Measurements from ENCODE around the gene CEMIP. TPM values are rescaled to one million over a fixed set of nuclear protein-coding genes. Genes with fewer than 3 reads are reported as not detected.
"Not testable (repeated sequence)": the region's sequence is repeated elsewhere in the genome, so short reads cannot be mapped to it uniquely, and the experiment has no call there.

The CEMIP gene
- total RNA-seq, 4 donors from 2014 or later, result 5.4 to 9.2 (median 8.7) TPM

- peaks cover 12% of the 10 kb centered on the region for H3K4me1 ChIP-seq
- H3K27ac ChIP-seq, result no peak overlapping the region
- WGBS, result 74% methylated on average over 2 of the region's 2 CpGs
- H3K4me3 ChIP-seq, result no peak overlapping the region
- H3K27me3 ChIP-seq, result no peaks in the 10 kb centered on the region
- no peak for DNase-seq (ENCODE audit: low spot score in 2 of 2)
- no peak for TF ChIP-seq POLR2A (IDR thresholded peaks at IDR 0.05)
- TF ChIP-seq POLR2AphosphoS5 (IDR thresholded peaks at IDR 0.05), result no peak
- TF ChIP-seq, protein P1, sequence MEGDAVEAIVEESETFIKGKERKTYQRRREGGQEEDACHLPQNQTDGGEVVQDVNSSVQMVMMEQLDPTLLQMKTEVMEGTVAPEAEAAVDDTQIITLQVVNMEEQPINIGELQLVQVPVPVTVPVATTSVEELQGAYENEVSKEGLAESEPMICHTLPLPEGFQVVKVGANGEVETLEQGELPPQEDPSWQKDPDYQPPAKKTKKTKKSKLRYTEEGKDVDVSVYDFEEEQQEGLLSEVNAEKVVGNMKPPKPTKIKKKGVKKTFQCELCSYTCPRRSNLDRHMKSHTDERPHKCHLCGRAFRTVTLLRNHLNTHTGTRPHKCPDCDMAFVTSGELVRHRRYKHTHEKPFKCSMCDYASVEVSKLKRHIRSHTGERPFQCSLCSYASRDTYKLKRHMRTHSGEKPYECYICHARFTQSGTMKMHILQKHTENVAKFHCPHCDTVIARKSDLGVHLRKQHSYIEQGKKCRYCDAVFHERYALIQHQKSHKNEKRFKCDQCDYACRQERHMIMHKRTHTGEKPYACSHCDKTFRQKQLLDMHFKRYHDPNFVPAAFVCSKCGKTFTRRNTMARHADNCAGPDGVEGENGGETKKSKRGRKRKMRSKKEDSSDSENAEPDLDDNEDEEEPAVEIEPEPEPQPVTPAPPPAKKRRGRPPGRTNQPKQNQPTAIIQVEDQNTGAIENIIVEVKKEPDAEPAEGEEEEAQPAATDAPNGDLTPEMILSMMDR (IDR thresholded peaks at IDR 0.05), result no peak
- no peak for TF ChIP-seq EP300 (IDR thresholded peaks at IDR 0.05)
- H3K9me3 ChIP-seq, result no peaks in the 10 kb centered on the region
- H3K36me3 ChIP-seq, result peaks cover 16% of the 10 kb centered on the region
These were observed 178.4 kb downstream of the CEMIP start for GRCh38 chr15:80957556-80957955.

DNA sequence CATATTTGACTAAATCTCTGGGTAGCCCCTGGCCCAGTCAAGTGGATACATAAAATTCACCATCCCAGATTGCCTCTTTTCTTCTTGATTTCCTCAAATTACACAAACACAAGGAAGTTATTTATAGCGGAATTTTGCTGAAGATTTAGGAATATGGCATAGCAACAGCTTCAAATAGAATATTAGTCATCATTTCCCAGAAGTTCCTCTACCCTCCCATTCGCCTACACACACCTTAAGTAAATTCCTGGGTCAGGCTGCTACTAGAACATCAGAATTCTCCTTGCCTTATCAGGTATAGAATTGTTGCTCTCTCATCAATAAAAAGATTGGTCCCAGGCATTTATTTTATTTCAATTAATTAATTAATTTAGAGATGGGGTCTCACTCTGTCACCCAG lies 178.8 kb downstream of the CEMIP start:
- Histone ChIP-seq H3K27me3 (no peaks in the 10 kb centered on the region), H3K4me1 (peaks cover 12% of the 10 kb centered on the region), H3K36me3 (peaks cover 14% of the 10 kb centered on the region), H3K4me3 (no peak overlapping the region), H3K9me3 (no peaks in the 10 kb centered on the region), H3K27ac (no peak overlapping the region)
- 49% methylated on average over 2 of the region's 2 CpGs for WGBS
- TF ChIP-seq EP300 (IDR thresholded peaks at IDR 0.05), result no peak
- no peak for TF ChIP-seq POLR2AphosphoS5 (IDR thresholded peaks at IDR 0.05)
- TF ChIP-seq POLR2A (IDR thresholded peaks at IDR 0.05), result no peak
- TF ChIP-seq, protein P1 (IDR thresholded peaks at IDR 0.05), result no peak
- DNase-seq (ENCODE audit: low spot score in 2 of 2), result no peak

GRCh38 chr15:80958818-80959495 lies 179.8 kb downstream of the CEMIP start:
- Histone ChIP-seq H3K27ac (no peak overlapping the region), H3K36me3 (peaks cover 13% of the 10 kb centered on the region), H3K27me3 (no peaks in the 10 kb centered on the region), H3K4me3 (no peak overlapping the region), H3K9me3 (no peaks in the 10 kb centered on the region), H3K4me1 (peaks cover 12% of the 10 kb centered on the region)
- TF ChIP-seq POLR2A (IDR thresholded peaks at IDR 0.05), result no peak
- no peak for TF ChIP-seq POLR2AphosphoS5 (IDR thresholded peaks at IDR 0.05)
- TF ChIP-seq, protein P1 (IDR thresholded peaks at IDR 0.05), result no peak
- no peak for TF ChIP-seq EP300 (IDR thresholded peaks at IDR 0.05)
- peak in 1 of 2 donors; percentile 16 for DNase-seq (ENCODE audit: low spot score in 2 of 2)
- 99% methylated on average over 8 of the region's 9 CpGs for WGBS

DNA sequence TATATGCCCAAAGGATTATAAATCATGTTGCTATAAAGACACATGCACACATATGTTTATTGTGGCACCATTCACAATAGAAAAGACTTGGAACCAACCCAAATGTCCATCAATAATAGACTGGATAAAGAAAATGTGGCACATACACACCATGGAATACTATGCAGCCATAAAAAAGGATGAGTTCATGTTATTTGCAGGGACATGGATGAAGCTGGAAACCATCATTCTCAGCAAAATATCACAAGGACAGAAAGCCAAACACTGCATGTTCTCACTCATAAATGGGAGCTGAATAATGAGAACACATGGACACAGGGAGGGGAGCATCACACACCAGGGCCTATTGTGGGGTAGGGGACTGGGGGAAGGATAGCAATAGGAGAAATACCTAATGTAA lies 186.3 kb downstream of the CEMIP start:
- DNase-seq (ENCODE audit: low spot score in 2 of 2); H3K9me3 ChIP-seq; H3K4me3 ChIP-seq; H3K36me3 ChIP-seq; H3K4me1 ChIP-seq; H3K27me3 ChIP-seq; H3K27ac ChIP-seq: not testable (repeated sequence)

DNA sequence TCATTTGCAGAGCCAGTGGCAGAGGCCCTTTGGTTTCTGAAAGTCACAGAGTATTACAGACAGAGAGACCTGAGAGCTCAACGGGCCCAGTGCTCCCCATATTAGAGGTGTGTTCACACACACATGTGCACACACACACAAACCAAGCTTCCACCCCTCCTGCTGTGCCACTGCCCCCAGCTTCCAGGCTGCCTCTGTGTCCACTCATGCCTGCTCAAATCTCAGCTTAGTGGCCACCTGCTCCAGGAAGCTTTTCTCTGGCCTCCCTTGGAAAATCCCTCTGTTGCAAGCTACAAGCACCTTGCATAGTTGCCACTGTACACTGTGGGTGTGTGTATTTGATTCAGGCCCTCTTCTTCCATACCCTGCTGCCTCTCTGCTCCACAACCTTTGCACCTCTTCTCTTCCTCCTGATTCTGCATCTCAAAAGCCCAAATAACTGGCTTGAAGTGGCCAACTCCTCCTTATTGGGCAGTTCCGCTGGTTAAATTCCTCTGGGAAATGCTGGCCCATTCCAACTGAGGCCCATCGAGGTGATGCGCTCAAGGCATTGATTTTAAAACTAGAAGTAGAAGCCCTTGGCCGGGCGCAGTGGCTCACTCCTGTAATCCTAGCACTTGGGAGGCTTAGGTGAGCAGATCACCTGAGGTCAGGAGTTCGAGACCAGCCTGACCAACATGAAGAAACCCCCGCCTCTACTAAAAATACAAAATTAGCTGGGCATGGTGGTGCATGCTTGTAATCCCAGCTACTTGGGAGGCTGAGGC lies 187.4 kb downstream of the CEMIP start:
- H3K9me3 ChIP-seq, result no peaks in the 10 kb centered on the region
- H3K36me3 ChIP-seq, result no peaks in the 10 kb centered on the region
- 89% methylated on average over 8 of the region's 8 CpGs for WGBS
- H3K27me3 ChIP-seq, result no peaks in the 10 kb centered on the region
- H3K4me3 ChIP-seq, result no peak overlapping the region
- H3K27ac ChIP-seq, result no peak overlapping the region
- peak in 1 of 2 donors; percentile 55 for DNase-seq (ENCODE audit: low spot score in 2 of 2)
- TF ChIP-seq EP300 (IDR thresholded peaks at IDR 0.05), result no peak
- no peak for TF ChIP-seq POLR2AphosphoS5 (IDR thresholded peaks at IDR 0.05)
- TF ChIP-seq, protein P1 (IDR thresholded peaks at IDR 0.05), result no peak
- TF ChIP-seq POLR2A (IDR thresholded peaks at IDR 0.05), result no peak
- peaks cover 5% of the 10 kb centered on the region for H3K4me1 ChIP-seq
